SK-N-SH treated with all-trans-retinoic acid at 6 μM for 48 hours (cell line): ENCODE data around the gene ENPP7.

Source experiments
- ATAC-seq: fragments of 200-7000 bp; cut with Tn5 transposase; 3 replicates; pipeline ENCODE4 v1.9.1; 2020; ENCODE audit warnings: mild to moderate bottlenecking, moderate library complexity
- ARNTL ChIP-seq: fragments of 450-650 bp; formaldehyde crosslinking; IDR thresholded peaks from 2 replicates; pipeline ENCODE4 v1.5.0; 2020; ENCODE audit warnings: low read depth, mild to moderate bottlenecking, moderate library complexity, borderline replicate concordance
- BACH2 ChIP-seq: fragments of 250-450 bp; sonication (Bioruptor Pico); IDR thresholded peaks from 2 replicates; pipeline ENCODE4 v1.9.0; 2021; ENCODE audit warnings: mild to moderate bottlenecking, borderline replicate concordance
- CREB5 ChIP-seq: fragments of 250-450 bp; sonication (Bioruptor Pico); IDR thresholded peaks from 2 replicates; pipeline ENCODE4 v1.5.1; 2020; ENCODE audit warnings: low read depth, mild to moderate bottlenecking, moderate library complexity
- CSDC2 ChIP-seq: fragments of 250-450 bp; sonication (Bioruptor Pico); IDR thresholded peaks from 2 replicates; pipeline ENCODE4 v1.5.0; 2020; ENCODE audit warnings: mild to moderate bottlenecking, moderate library complexity
- ESRRG ChIP-seq: fragments of 250-450 bp; sonication (Bioruptor Pico); IDR thresholded peaks from 2 replicates; pipeline ENCODE4 v1.6.1; 2021; ENCODE audit warnings: mild to moderate bottlenecking
- GLIS3 ChIP-seq: fragments of 250-450 bp; sonication (Bioruptor Pico); IDR thresholded peaks from 2 replicates; pipeline ENCODE4 v1.5.0; 2020; ENCODE audit warnings: mild to moderate bottlenecking, moderate library complexity
- ISL1 ChIP-seq: fragments of 250-450 bp; sonication (Bioruptor Pico); IDR thresholded peaks from 2 replicates; pipeline ENCODE4 v2.1.2; 2022; ENCODE audit warnings: mild to moderate bottlenecking, moderate library complexity
- OSR1 ChIP-seq: fragments of 250-450 bp; sonication (Bioruptor Pico); IDR thresholded peaks from 2 replicates; pipeline ENCODE4 v1.8.0; 2022; ENCODE audit warnings: moderate library complexity, mild to moderate bottlenecking, inconsistent platforms
- POU6F1 ChIP-seq: fragments of 250-450 bp; sonication (Bioruptor Pico); IDR thresholded peaks from 2 replicates; pipeline ENCODE4 v1.8.0; 2021; ENCODE audit warnings: low read depth, mild to moderate bottlenecking, moderate library complexity, borderline replicate concordance
- PPARA ChIP-seq: fragments of 250-450 bp; sonication (Bioruptor Pico); IDR thresholded peaks from 2 replicates; pipeline ENCODE4 v1.5.0; 2020; ENCODE audit warnings: mild to moderate bottlenecking, borderline replicate concordance
- RARB ChIP-seq: fragments of 250-450 bp; sonication (Bioruptor Pico); IDR thresholded peaks from 2 replicates; pipeline ENCODE4 v1.8.0; 2021; ENCODE audit warnings: mild to moderate bottlenecking, moderate library complexity
- SNAI2 ChIP-seq: fragments of 250-450 bp; sonication (Bioruptor Pico); IDR thresholded peaks from 2 replicates; pipeline ENCODE4 v1.5.0; 2020; ENCODE audit warnings: mild to moderate bottlenecking, moderate library complexity
- TCF4 ChIP-seq: fragments of 250-450 bp; sonication (Bioruptor Pico); IDR thresholded peaks from 2 replicates; pipeline ENCODE4 v1.8.0; 2021; ENCODE audit warnings: mild to moderate bottlenecking, moderate library complexity, borderline replicate concordance
- TOX ChIP-seq: fragments of 250-450 bp; sonication (Bioruptor Pico); IDR thresholded peaks from 2 replicates; pipeline ENCODE4 v1.8.0; 2021; ENCODE audit warnings: mild to moderate bottlenecking, moderate library complexity, borderline replicate concordance
- ZC3H10 ChIP-seq: fragments of 250-450 bp; sonication (Bioruptor Pico); IDR thresholded peaks from 2 replicates; pipeline ENCODE4 v1.5.1; 2021; ENCODE audit warnings: mild to moderate bottlenecking, moderate library complexity
- ZFP3 ChIP-seq: fragments of 250-450 bp; sonication (Bioruptor Pico); IDR thresholded peaks from 2 replicates; pipeline ENCODE4 v1.5.0; 2020; ENCODE audit warnings: mild to moderate bottlenecking, moderate library complexity
- ZFP30 ChIP-seq: fragments of 450-650 bp; formaldehyde crosslinking; IDR thresholded peaks from 2 replicates; pipeline ENCODE4 v1.5.0; 2022; ENCODE audit warnings: mild to moderate bottlenecking, moderate library complexity
- ZNF565 ChIP-seq: fragments of 450-650 bp; formaldehyde crosslinking; conservative IDR thresholded peaks from 2 replicates; pipeline ENCODE4 v1.5.0; 2020; ENCODE audit warnings: low read depth, mild to moderate bottlenecking, moderate library complexity
- ZNF70 ChIP-seq: fragments of 450-650 bp; formaldehyde crosslinking; IDR thresholded peaks from 2 replicates; pipeline ENCODE4 v1.5.0; 2020; ENCODE audit warnings: mild to moderate bottlenecking, moderate library complexity
- TF ChIP-seq, protein P1 (sequence below): fragments of 250-450 bp; sonication (Bioruptor Pico); IDR thresholded peaks from 2 replicates; pipeline ENCODE4 v1.5.1; 2021; ENCODE audit warnings: mild to moderate bottlenecking, moderate library complexity
- TF ChIP-seq, protein P2 (sequence below): fragments of 250-450 bp; sonication (Bioruptor Pico); IDR thresholded peaks from 2 replicates; pipeline ENCODE4 v1.5.0; 2020; ENCODE audit warnings: mild to moderate bottlenecking, moderate library complexity

ENPP7 gene

DNA sequence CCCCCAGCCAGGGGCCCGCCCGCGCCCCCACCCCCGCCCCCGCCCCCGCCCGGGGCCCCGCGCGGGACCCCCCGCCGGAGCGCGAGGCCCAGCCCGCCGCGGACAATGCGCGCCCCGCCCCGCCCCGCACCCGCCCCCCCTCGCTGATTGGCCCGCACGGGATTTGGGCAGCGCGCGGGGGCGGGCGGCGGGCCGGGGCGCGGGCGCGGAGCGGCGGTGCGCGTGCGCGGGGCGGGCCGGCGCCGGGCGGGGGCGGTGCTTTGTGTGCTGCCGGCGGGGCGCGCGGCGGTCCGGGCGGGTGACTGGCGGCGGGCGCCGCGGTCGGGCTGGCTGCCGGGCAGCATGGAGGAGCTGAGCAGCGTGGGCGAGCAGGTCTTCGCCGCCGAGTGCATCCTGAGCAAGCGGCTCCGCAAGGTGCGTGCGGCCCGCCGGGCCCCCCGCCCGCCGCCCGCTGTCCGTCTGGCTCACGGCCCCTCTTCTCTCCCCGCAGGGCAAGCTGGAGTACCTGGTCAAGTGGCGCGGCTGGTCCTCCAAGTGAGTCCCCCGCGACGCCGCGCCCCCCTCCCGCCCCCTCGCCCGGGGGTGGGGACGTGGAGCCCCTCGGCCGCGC lies 47.3 kb downstream of the ENPP7 start, which contains the start of gene CBX2:
Gene CBX2, plus strand, starts transcription at position 255 of the 610 bp plus-strand sequence. Its CDS starts 88 bp downstream, at position 343.
- peak; percentile 64 for ATAC-seq

GRCh38 chr17:79778504-79779083 lies 47.9 kb downstream of the ENPP7 start:
- peak; percentile 44 for ATAC-seq
- TF ChIP-seq TOX (CRISPR knock-in tag), result no peak
- TF ChIP-seq ZNF70 (CRISPR knock-in tag), result no peak
- TF ChIP-seq OSR1, result no peak
- TF ChIP-seq PPARA (CRISPR knock-in tag), result no peak
- TF ChIP-seq ZFP3 (CRISPR knock-in tag), result no peak
- no peak for TF ChIP-seq CSDC2 (CRISPR knock-in tag)

More for the DNA sequence above, 47.3 kb downstream of the ENPP7 start, which contains the start of gene CBX2:
- TF ChIP-seq ARNTL (CRISPR knock-in tag) (no peak), TCF4 (CRISPR knock-in tag) (no peak), BACH2 (CRISPR knock-in tag) (no peak), CSDC2 (CRISPR knock-in tag) (no peak), POU6F1 (CRISPR knock-in tag) (no peak), GLIS3 (CRISPR knock-in tag) (no peak), ZC3H10 (CRISPR knock-in tag) (no peak), ZFP30 (CRISPR knock-in tag) (no peak), ISL1 (CRISPR knock-in tag) (no peak), ESRRG (CRISPR knock-in tag) (no peak), SNAI2 (CRISPR knock-in tag) (no peak)
- TF ChIP-seq, protein P1, sequence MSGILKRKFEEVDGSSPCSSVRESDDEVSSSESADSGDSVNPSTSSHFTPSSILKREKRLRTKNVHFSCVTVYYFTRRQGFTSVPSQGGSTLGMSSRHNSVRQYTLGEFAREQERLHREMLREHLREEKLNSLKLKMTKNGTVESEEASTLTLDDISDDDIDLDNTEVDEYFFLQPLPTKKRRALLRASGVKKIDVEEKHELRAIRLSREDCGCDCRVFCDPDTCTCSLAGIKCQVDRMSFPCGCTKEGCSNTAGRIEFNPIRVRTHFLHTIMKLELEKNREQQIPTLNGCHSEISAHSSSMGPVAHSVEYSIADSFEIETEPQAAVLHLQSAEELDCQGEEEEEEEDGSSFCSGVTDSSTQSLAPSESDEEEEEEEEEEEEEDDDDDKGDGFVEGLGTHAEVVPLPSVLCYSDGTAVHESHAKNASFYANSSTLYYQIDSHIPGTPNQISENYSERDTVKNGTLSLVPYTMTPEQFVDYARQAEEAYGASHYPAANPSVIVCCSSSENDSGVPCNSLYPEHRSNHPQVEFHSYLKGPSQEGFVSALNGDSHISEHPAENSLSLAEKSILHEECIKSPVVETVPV (CRISPR knock-in tag), result no peak

GRCh38 chr17:79779084-79779529 lies 48.4 kb downstream of the ENPP7 start:
- TF ChIP-seq ZNF70 (CRISPR knock-in tag) (no peak), ISL1 (CRISPR knock-in tag) (no peak), RARB (no peak), TOX (CRISPR knock-in tag) (no peak), PPARA (CRISPR knock-in tag) (no peak), ESRRG (CRISPR knock-in tag) (no peak), ZFP3 (CRISPR knock-in tag) (no peak), CSDC2 (CRISPR knock-in tag) (no peak), ZNF565 (CRISPR knock-in tag) (no peak), CREB5 (no peak)
- TF ChIP-seq, protein P1 (CRISPR knock-in tag), result no peak
- TF ChIP-seq, protein P2, sequence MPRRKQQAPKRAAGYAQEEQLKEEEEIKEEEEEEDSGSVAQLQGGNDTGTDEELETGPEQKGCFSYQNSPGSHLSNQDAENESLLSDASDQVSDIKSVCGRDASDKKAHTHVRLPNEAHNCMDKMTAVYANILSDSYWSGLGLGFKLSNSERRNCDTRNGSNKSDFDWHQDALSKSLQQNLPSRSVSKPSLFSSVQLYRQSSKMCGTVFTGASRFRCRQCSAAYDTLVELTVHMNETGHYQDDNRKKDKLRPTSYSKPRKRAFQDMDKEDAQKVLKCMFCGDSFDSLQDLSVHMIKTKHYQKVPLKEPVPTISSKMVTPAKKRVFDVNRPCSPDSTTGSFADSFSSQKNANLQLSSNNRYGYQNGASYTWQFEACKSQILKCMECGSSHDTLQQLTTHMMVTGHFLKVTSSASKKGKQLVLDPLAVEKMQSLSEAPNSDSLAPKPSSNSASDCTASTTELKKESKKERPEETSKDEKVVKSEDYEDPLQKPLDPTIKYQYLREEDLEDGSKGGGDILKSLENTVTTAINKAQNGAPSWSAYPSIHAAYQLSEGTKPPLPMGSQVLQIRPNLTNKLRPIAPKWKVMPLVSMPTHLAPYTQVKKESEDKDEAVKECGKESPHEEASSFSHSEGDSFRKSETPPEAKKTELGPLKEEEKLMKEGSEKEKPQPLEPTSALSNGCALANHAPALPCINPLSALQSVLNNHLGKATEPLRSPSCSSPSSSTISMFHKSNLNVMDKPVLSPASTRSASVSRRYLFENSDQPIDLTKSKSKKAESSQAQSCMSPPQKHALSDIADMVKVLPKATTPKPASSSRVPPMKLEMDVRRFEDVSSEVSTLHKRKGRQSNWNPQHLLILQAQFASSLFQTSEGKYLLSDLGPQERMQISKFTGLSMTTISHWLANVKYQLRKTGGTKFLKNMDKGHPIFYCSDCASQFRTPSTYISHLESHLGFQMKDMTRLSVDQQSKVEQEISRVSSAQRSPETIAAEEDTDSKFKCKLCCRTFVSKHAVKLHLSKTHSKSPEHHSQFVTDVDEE, result no peak
- ATAC-seq, result peak; percentile 35
